Measurements from ENCODE around the gene SEZ6.

Gene SEZ6

GRCh38 chr17:29032857-29033197 lies 27.0 kb upstream of the SEZ6 start:
- no peaks in the 10 kb centered on the region for H3K79me2 ChIP-seq (ENCODE audit: control insufficient read depth, insufficient read depth, low read length, unreplicated experiment)
- H3K36me3 ChIP-seq (ENCODE audit: insufficient read depth, low read length), result no peaks in the 10 kb centered on the region
- H3K4me3 ChIP-seq (ENCODE audit: low read depth, low read length), result no peak overlapping the region
- peaks cover 100% of the 10 kb centered on the region for H3K27me3 ChIP-seq (ENCODE audit: insufficient read depth, low read length)
- no peaks in the 10 kb centered on the region for H3K4me1 ChIP-seq (ENCODE audit: control insufficient read depth, insufficient read depth, low read length, unreplicated experiment)
- H2AFZ ChIP-seq (ENCODE audit: low read length, unreplicated experiment), result no peak overlapping the region
- no peak overlapping the region for H3K27ac ChIP-seq (ENCODE audit: low read depth, low read length)

GRCh38 chr17:29032013-29032856 lies 26.4 kb upstream of the SEZ6 start:
- no peaks in the 10 kb centered on the region for H3K36me3 ChIP-seq (ENCODE audit: insufficient read depth, low read length)
- H2AFZ ChIP-seq (ENCODE audit: low read length, unreplicated experiment), result no peak overlapping the region
- no peaks in the 10 kb centered on the region for H3K79me2 ChIP-seq (ENCODE audit: control insufficient read depth, insufficient read depth, low read length, unreplicated experiment)
- H3K4me3 ChIP-seq (ENCODE audit: low read depth, low read length), result no peak overlapping the region
- no peaks in the 10 kb centered on the region for H3K4me1 ChIP-seq (ENCODE audit: control insufficient read depth, insufficient read depth, low read length, unreplicated experiment)
- peaks cover 100% of the 10 kb centered on the region for H3K27me3 ChIP-seq (ENCODE audit: insufficient read depth, low read length)
- H3K27ac ChIP-seq (ENCODE audit: low read depth, low read length), result no peak overlapping the region

GRCh38 chr17:29031488-29031887 lies 25.7 kb upstream of the SEZ6 start:
- Histone ChIP-seq H3K79me2 (ENCODE audit: control insufficient read depth, insufficient read depth, low read length, unreplicated experiment) (no peaks in the 10 kb centered on the region), H3K4me1 (ENCODE audit: control insufficient read depth, insufficient read depth, low read length, unreplicated experiment) (no peaks in the 10 kb centered on the region), H3K4me3 (ENCODE audit: low read depth, low read length) (no peak overlapping the region), H3K36me3 (ENCODE audit: insufficient read depth, low read length) (no peaks in the 10 kb centered on the region), H3K27ac (ENCODE audit: low read depth, low read length) (no peak overlapping the region), H3K27me3 (ENCODE audit: insufficient read depth, low read length) (peaks cover 100% of the 10 kb centered on the region), H2AFZ (ENCODE audit: low read length, unreplicated experiment) (no peak overlapping the region)

- Histone ChIP-seq H2AFZ (ENCODE audit: low read length, unreplicated experiment) (no peak overlapping the region), H3K4me1 (ENCODE audit: control insufficient read depth, insufficient read depth, low read length, unreplicated experiment) (no peaks in the 10 kb centered on the region), H3K36me3 (ENCODE audit: insufficient read depth, low read length) (no peaks in the 10 kb centered on the region), H3K79me2 (ENCODE audit: control insufficient read depth, insufficient read depth, low read length, unreplicated experiment) (no peaks in the 10 kb centered on the region), H3K27ac (ENCODE audit: low read depth, low read length) (no peak overlapping the region), H3K4me3 (ENCODE audit: low read depth, low read length) (no peak overlapping the region), H3K27me3 (ENCODE audit: insufficient read depth, low read length) (peaks cover 96% of the 10 kb centered on the region)
Measured at GRCh38 chr17:29024316-29024952, 18.6 kb upstream of the SEZ6 start.

- no peaks in the 10 kb centered on the region for H3K4me1 ChIP-seq (ENCODE audit: control insufficient read depth, insufficient read depth, low read length, unreplicated experiment)
- H2AFZ ChIP-seq (ENCODE audit: low read length, unreplicated experiment), result no peak overlapping the region
- no peak overlapping the region for H3K4me3 ChIP-seq (ENCODE audit: low read depth, low read length)
- no peak overlapping the region for H3K27ac ChIP-seq (ENCODE audit: low read depth, low read length)
- H3K36me3 ChIP-seq (ENCODE audit: insufficient read depth, low read length), result no peaks in the 10 kb centered on the region
- H3K79me2 ChIP-seq (ENCODE audit: control insufficient read depth, insufficient read depth, low read length, unreplicated experiment), result no peaks in the 10 kb centered on the region
- H3K27me3 ChIP-seq (ENCODE audit: insufficient read depth, low read length), result peaks cover 96% of the 10 kb centered on the region
Measured at GRCh38 chr17:29022074-29022473, 16.2 kb upstream of the SEZ6 start.

- no peak overlapping the region for H3K27ac ChIP-seq (ENCODE audit: low read depth, low read length)
- no peaks in the 10 kb centered on the region for H3K79me2 ChIP-seq (ENCODE audit: control insufficient read depth, insufficient read depth, low read length, unreplicated experiment)
- no peak overlapping the region for H3K4me3 ChIP-seq (ENCODE audit: low read depth, low read length)
- H3K4me1 ChIP-seq (ENCODE audit: control insufficient read depth, insufficient read depth, low read length, unreplicated experiment), result no peaks in the 10 kb centered on the region
- no peak overlapping the region for H2AFZ ChIP-seq (ENCODE audit: low read length, unreplicated experiment)
- H3K36me3 ChIP-seq (ENCODE audit: insufficient read depth, low read length), result no peaks in the 10 kb centered on the region
- H3K27me3 ChIP-seq (ENCODE audit: insufficient read depth, low read length), result peaks cover 97% of the 10 kb centered on the region
Measured at GRCh38 chr17:29021226-29021625, 15.4 kb upstream of the SEZ6 start.

- H2AFZ ChIP-seq (ENCODE audit: low read length, unreplicated experiment), result no peak overlapping the region
- H3K4me3 ChIP-seq (ENCODE audit: low read depth, low read length), result no peak overlapping the region
- no peaks in the 10 kb centered on the region for H3K79me2 ChIP-seq (ENCODE audit: control insufficient read depth, insufficient read depth, low read length, unreplicated experiment)
- H3K36me3 ChIP-seq (ENCODE audit: insufficient read depth, low read length), result no peaks in the 10 kb centered on the region
- H3K4me1 ChIP-seq (ENCODE audit: control insufficient read depth, insufficient read depth, low read length, unreplicated experiment), result no peaks in the 10 kb centered on the region
- no peak overlapping the region for H3K27ac ChIP-seq (ENCODE audit: low read depth, low read length)
- H3K27me3 ChIP-seq (ENCODE audit: insufficient read depth, low read length), result peaks cover 95% of the 10 kb centered on the region
Measured at GRCh38 chr17:29020576-29020975, 14.7 kb upstream of the SEZ6 start.

GRCh38 chr17:29019475-29020181 lies 13.8 kb upstream of the SEZ6 start:
- Histone ChIP-seq H3K27me3 (ENCODE audit: insufficient read depth, low read length) (peaks cover 95% of the 10 kb centered on the region), H3K4me3 (ENCODE audit: low read depth, low read length) (no peak overlapping the region), H3K4me1 (ENCODE audit: control insufficient read depth, insufficient read depth, low read length, unreplicated experiment) (no peaks in the 10 kb centered on the region), H3K27ac (ENCODE audit: low read depth, low read length) (no peak overlapping the region), H3K79me2 (ENCODE audit: control insufficient read depth, insufficient read depth, low read length, unreplicated experiment) (no peaks in the 10 kb centered on the region), H2AFZ (ENCODE audit: low read length, unreplicated experiment) (no peak overlapping the region), H3K36me3 (ENCODE audit: insufficient read depth, low read length) (no peaks in the 10 kb centered on the region)

- H3K4me1 ChIP-seq (ENCODE audit: control insufficient read depth, insufficient read depth, low read length, unreplicated experiment), result no peaks in the 10 kb centered on the region
- no peaks in the 10 kb centered on the region for H3K36me3 ChIP-seq (ENCODE audit: insufficient read depth, low read length)
- no peak overlapping the region for H3K4me3 ChIP-seq (ENCODE audit: low read depth, low read length)
- no peaks in the 10 kb centered on the region for H3K79me2 ChIP-seq (ENCODE audit: control insufficient read depth, insufficient read depth, low read length, unreplicated experiment)
- no peak overlapping the region for H2AFZ ChIP-seq (ENCODE audit: low read length, unreplicated experiment)
- no peak overlapping the region for H3K27ac ChIP-seq (ENCODE audit: low read depth, low read length)
- peaks cover 95% of the 10 kb centered on the region for H3K27me3 ChIP-seq (ENCODE audit: insufficient read depth, low read length)
Measured at GRCh38 chr17:29018788-29019474, 13.1 kb upstream of the SEZ6 start.

GRCh38 chr17:29016345-29017210 lies 10.7 kb upstream of the SEZ6 start:
- Histone ChIP-seq H3K27ac (ENCODE audit: low read depth, low read length) (no peak overlapping the region), H3K27me3 (ENCODE audit: insufficient read depth, low read length) (peaks cover 90% of the 10 kb centered on the region)

More at GRCh38 chr17:29016345-29017210, 10.7 kb upstream of the SEZ6 start:
- H3K36me3 ChIP-seq (ENCODE audit: insufficient read depth, low read length), result no peaks in the 10 kb centered on the region
- no peaks in the 10 kb centered on the region for H3K79me2 ChIP-seq (ENCODE audit: control insufficient read depth, insufficient read depth, low read length, unreplicated experiment)
- H3K4me1 ChIP-seq (ENCODE audit: control insufficient read depth, insufficient read depth, low read length, unreplicated experiment), result no peaks in the 10 kb centered on the region
- no peak overlapping the region for H3K4me3 ChIP-seq (ENCODE audit: low read depth, low read length)
- H2AFZ ChIP-seq (ENCODE audit: low read length, unreplicated experiment), result no peak overlapping the region

Measured in ACC112 (cell line).